ENCODE data around the gene MED7.

The MED7 gene

GRCh38 chr5:157088342-157088990, 54.2 kb downstream of the MED7 start:
- Mint-ChIP-seq H3K36me3 (ENCODE audit: low read depth) (peaks cover 35% of the 10 kb centered on the region), H3K4me1 (ENCODE audit: low read depth) (no peaks in the 10 kb centered on the region), H3K4me3 (no peak overlapping the region), H3K9me3 (no peaks in the 10 kb centered on the region), H3K27ac (peak overlapping the region; percentile 8), H3K27me3 (no peaks in the 10 kb centered on the region)

All from stimulated activated naive CD8-positive, alpha-beta T cell treated with anti-CD3 and anti-CD28 coated beads, Interleukin-15, Interleukin-2, amounts not matched to agents 100 ng/mL and 50 ng/mL, for 24 hours (primary cell).